Hematopoietic multipotent progenitor cell treated with erythropoietin and hydrocortisone succinate and interleukin-3 and kit ligand, for 15 days (in vitro differentiated cells): ENCODE results near the gene STX2.
"Not testable (repeated sequence)": the region's sequence is repeated elsewhere in the genome, so short reads cannot be mapped to it uniquely, and the experiment has no call there.

ENCODE experiments used
- DNase-seq: peaks from one replicate; pipeline ENCODE4 v3.0.0-alpha.2; 2015; ENCODE audit warnings: low spot score

Gene STX2

GRCh38 chr12:130800312-130800711 lies 38.7 kb downstream of the STX2 start:
- no peak for DNase-seq

GRCh38 chr12:130799051-130799450 lies 40.0 kb downstream of the STX2 start:
- DNase-seq = no peak

GRCh38 chr12:130796985-130797686 lies 41.9 kb downstream of the STX2 start:
- no peak for DNase-seq

- no peak for DNase-seq
Observed at GRCh38 chr12:130795906-130796305, 43.1 kb downstream of the STX2 start.

GRCh38 chr12:130793554-130793849 lies 45.5 kb downstream of the STX2 start:
- DNase-seq = no peak

- DNase-seq = no peak
Observed at GRCh38 chr12:130792821-130793553, 46.1 kb downstream of the STX2 start.

GRCh38 chr12:130791629-130792028 lies 47.4 kb downstream of the STX2 start:
- DNase-seq = no peak

GRCh38 chr12:130788515-130788914 lies 50.5 kb downstream of the STX2 start:
- DNase-seq = no peak

GRCh38 chr12:130787445-130788410 lies 51.3 kb downstream of the STX2 start:
- DNase-seq = no peak

- DNase-seq = no peak
Observed at GRCh38 chr12:130787041-130787440, 52.0 kb downstream of the STX2 start.

GRCh38 chr12:130783110-130783715 lies 55.8 kb downstream of the STX2 start:
- no peak for DNase-seq

GRCh38 chr12:130782245-130782644 lies 56.8 kb downstream of the STX2 start:
- DNase-seq = not testable (repeated sequence)

- no peak for DNase-seq
Observed at GRCh38 chr12:130780880-130781575, 58.0 kb downstream of the STX2 start.

GRCh38 chr12:130780325-130780724 lies 58.7 kb downstream of the STX2 start:
- DNase-seq = no peak

- DNase-seq = no peak
Observed at GRCh38 chr12:130778776-130779175, 60.3 kb downstream of the STX2 start.

- DNase-seq = no peak
Observed at GRCh38 chr12:130776857-130777339, 62.2 kb downstream of the STX2 start.

GRCh38 chr12:130775953-130776856 lies 62.8 kb downstream of the STX2 start:
- DNase-seq = no peak

- DNase-seq = no peak
Observed at GRCh38 chr12:130770413-130771028, 68.5 kb downstream of the STX2 start.

- DNase-seq = no peak
Observed at GRCh38 chr12:130768120-130768519, 70.9 kb downstream of the STX2 start.

GRCh38 chr12:130766470-130766869 lies 72.6 kb downstream of the STX2 start:
- no peak for DNase-seq
